Measurements from ENCODE around the gene TSPAN13.

The TSPAN13 gene

GRCh38 chr7:16803881-16804673, 50.5 kb downstream of the TSPAN13 start:
- no peak overlapping the region for H3K4me3 ChIP-seq
- H3K27me3 ChIP-seq, result no peaks in the 10 kb centered on the region
- DNase-seq, result no peak
- H3K36me3 ChIP-seq, result no peaks in the 10 kb centered on the region
- H3K27ac ChIP-seq, result no peak overlapping the region
- H3K4me1 ChIP-seq, result no peaks in the 10 kb centered on the region
- TF ChIP-seq CTCF (IDR thresholded peaks at IDR 0.05), result no peak
- no peaks in the 10 kb centered on the region for H3K9me3 ChIP-seq
- intact Hi-C loops (cut with DNase I; ENCODE audit: low total_unique reads), result no loop called here

- no peak for TF ChIP-seq CTCF (IDR thresholded peaks at IDR 0.05)
- DNase-seq, result no peak
- Histone ChIP-seq H3K4me3 (no peak within 1 kb of the TSS), H3K36me3 (no peaks in the 10 kb centered on the region), H3K9me3 (no peaks in the 10 kb centered on the region), H3K27me3 (no peaks in the 10 kb centered on the region), H3K4me1 (no peaks in the 10 kb centered on the region), H3K27ac (no peak within 1 kb of the TSS)
- intact Hi-C loops (cut with DNase I; ENCODE audit: low total_unique reads), result no loop called here
These were observed 51.3 kb downstream of the TSPAN13 start, which contains the start of gene AGR2 for GRCh38 chr7:16804674-16805439. TSS of gene AGR2 (minus strand) at chr7:16804999. CDS start at chr7:16801796, 3,203 bp downstream.

- TF ChIP-seq CTCF (IDR thresholded peaks at IDR 0.05), result no peak
- Histone ChIP-seq H3K36me3 (no peaks in the 10 kb centered on the region), H3K9me3 (no peaks in the 10 kb centered on the region), H3K4me3 (no peak overlapping the region), H3K4me1 (no peaks in the 10 kb centered on the region), H3K27ac (no peak overlapping the region), H3K27me3 (no peaks in the 10 kb centered on the region)
- DNase-seq, result no peak
- intact Hi-C loops (cut with DNase I; ENCODE audit: low total_unique reads), result no loop called here
These were observed 51.9 kb downstream of the TSPAN13 start for GRCh38 chr7:16805441-16805840.

- intact Hi-C loops (cut with DNase I; ENCODE audit: low total_unique reads), result no loop called here
- no peak overlapping the region for H3K27ac ChIP-seq
- peaks cover 0 to 29% (median 11%) of the 10 kb centered on the region in 4 donors for H3K4me1 ChIP-seq
- DNase-seq, result no peak
- TF ChIP-seq CTCF (IDR thresholded peaks at IDR 0.05), result no peak
- no peaks in the 10 kb centered on the region for H3K9me3 ChIP-seq
- no peaks in the 10 kb centered on the region for H3K27me3 ChIP-seq
- no peaks in the 10 kb centered on the region for H3K36me3 ChIP-seq
- no peak overlapping the region for H3K4me3 ChIP-seq
These were observed 56.6 kb downstream of the TSPAN13 start for GRCh38 chr7:16810112-16810511.

- intact Hi-C loops (cut with DNase I; ENCODE audit: low total_unique reads), result no loop called here
- DNase-seq, result no peak
- TF ChIP-seq CTCF (IDR thresholded peaks at IDR 0.05), result no peak
These were observed 57.0 kb downstream of the TSPAN13 start for GRCh38 chr7:16810573-16810972.

More at GRCh38 chr7:16810573-16810972, 57.0 kb downstream of the TSPAN13 start:
- Histone ChIP-seq H3K9me3 (no peaks in the 10 kb centered on the region), H3K4me1 (peaks cover 0 to 29% (median 11%) of the 10 kb centered on the region in 4 donors), H3K36me3 (no peaks in the 10 kb centered on the region), H3K27me3 (no peaks in the 10 kb centered on the region), H3K27ac (no peak overlapping the region), H3K4me3 (no peak overlapping the region)

All from tibial artery (tissue), 4 donors.